Stimulated activated CD8-positive, alpha-beta memory T cell treated with anti-CD3 and anti-CD28 coated beads, Interleukin-12 subunit alpha, Interleukin-12 subunit beta, amount 100 ng/mL, for 1 hour (primary cell): ENCODE measurements around the gene CELF2.

Experiments
- DNase-seq: peaks from one replicate; pipeline ENCODE4 v3.0.0-alpha.2; 2020; ENCODE audit warnings: low read depth

CELF2 gene

DNA sequence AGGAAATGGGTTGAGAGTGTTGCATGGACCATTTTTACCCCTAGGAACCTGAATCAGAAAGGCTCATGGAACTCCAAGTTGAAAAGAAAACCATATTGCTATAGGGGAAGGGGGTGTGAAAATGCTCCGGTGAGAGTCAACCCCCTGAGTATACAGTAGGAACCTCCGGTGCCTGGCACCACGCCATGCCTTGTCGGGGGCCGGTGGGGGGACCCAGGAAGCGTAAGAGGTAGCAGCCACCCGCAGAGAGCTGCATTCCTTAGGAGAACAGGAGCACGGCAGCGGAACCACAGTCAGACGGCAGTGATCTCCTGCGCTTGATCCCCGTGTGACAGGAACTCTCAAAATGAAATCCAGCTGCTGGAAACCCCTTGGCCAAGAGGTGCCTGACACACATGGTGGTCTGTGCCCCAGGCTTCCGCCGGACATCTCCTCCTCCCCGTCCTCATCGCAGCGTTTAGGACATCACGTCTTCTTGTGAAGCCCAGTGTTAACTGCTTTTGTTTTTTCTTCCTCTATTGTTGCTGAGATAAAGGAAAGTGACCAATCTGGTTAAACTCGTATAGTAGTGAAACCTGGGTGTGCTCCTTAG is 186.8 kb downstream of the CELF2 start:
- DNase-seq = no peak

DNA sequence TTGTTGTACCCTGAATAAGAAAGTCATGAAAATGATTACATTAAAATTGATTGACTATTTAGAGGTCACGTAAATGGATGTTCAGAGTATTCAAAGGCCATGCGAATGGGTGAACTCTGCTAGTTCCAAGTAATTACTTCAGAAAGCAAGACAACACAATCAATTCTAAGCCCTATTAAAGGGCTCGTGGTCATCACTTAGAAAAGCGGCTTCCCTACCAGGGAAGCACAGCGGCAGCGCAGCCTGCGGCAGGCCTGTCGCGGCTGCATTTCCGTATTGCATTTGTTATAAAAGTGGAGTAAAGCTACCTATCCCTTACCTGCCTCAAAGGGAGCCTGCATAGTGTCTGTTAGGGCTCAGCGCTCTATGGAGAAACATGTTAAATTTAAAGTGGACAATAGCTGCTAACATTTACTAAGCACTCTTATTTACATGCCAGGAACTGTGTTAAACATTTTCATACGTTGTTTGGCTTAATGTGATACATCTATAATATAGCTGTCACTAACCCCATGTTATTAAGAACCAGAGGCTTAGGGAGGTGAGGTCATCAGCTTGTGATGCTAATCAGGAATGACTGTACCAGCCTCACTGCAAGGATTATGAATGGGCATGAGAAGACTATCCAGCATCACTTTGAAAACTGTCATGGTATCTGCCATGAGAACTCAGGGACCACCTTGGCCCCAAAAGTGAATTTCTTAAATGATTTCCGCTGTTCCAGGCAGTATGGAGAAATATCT is 187.5 kb downstream of the CELF2 start:
- DNase-seq = no peak

DNA sequence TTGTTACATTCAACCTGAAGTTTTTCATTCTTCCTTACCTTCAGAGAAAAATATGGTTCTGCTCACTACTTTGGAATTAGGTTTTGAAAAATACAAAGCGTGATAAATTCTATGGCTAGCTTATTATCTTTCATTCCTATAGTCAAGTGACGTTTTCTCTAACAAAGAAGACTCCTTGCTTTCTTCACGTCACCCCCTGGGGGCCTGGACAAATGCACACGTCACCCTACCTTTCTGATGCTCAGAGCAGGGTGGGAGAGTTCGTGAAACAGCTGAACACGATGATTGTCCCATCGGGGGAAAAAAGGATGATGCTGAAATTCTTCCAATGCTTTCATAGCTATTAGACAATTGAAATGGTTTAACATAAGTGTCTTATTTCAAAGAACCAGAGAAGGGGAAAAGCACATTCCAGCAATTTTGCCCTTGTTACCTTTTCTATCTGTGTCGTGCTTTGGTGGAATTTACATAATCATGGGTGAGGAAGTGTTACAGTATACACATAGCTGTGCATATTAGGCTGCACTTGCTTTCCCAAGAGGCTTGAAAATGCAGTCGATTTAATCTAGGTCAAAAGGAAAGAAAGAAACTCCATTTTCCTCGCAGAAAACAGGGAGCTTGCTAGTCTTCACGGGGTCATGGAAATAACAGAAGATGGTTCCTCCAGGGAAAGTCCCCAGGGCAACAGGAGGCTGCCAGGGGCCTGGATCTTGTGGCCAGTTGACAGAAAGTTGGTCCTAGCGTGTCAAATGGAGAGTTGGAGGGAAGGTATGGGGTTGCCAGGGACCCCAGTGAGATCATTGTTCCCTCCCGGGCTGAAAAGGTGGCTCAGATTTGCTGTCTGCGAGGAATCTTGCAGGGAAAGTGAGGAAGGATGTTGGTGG is 189.2 kb downstream of the CELF2 start:
- no peak for DNase-seq

DNA sequence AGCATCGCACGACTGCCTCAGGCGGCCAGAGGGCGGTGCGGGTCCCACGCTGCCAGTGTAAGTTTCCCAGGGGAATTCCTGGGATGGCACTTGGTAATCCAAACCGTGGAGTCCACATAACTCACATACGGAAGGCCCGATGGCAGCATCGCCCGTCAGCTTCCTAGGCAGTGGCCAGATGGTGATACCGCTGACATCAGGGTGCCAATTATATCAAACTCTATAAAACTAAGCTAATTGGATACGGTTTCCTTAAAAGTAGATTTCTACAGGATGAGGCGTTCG is 189.8 kb downstream of the CELF2 start:
- DNase-seq = no peak

DNA sequence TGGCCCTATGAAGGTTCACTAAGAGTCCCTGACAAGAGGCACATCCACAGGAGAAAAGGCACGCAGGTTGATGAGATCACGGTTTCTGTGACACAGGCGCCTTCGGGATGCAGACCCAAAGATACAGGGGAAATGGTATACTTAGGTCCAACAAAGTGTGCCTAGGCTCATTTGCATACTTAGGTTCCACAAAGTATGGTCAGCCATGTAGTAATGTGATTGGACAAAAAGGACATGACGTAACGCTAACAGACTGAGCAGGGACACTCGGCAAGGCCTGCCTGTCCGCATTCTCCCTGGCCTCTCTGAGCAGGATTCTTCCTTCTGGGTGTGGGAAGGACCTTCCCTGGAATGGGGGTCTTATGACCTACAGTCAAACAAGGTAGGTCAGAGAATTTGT is 190.6 kb downstream of the CELF2 start:
- DNase-seq = no peak

DNA sequence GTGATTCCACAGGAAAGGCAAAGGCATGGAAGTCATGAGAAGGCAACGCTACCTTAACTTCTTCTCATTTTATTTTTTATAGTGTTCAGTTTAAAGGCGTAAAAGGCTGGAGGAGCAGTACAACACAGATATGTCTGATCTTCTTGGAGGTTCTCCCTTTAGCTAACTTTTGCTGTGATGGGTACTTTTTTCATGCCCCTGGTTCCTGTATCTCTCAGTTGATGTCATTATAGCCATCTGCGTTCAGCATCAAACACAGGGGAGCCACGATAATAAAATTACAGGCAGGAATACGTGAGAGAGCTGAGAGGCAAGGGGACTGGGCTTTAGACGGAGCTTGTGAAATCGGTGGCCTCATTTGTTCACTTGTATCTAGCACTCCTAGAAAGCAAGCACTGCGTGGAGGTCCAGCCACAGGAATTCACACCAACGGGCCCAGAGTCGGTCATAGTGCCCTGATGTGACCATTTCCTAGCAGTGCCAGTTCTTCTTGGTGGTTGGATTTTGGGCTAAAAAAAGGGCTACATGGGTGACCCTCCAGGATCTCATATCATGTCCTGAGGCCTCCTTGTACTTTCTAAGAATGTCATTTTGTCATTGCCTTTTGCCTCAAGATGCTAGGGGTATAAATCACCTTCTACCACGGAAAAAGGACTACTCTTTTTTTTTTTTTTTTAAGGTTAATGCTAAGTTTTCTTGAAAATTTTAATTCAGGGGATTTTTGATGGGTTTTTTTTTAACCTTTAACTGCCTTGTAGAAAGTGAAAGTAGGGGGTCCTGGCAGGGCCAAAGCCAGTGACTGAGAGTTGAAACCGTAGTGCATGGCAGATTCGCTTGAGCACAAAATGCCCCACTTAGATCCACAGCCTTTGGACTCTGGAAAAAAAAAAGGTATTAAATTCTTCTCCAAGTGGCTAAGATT is 191.5 kb downstream of the CELF2 start:
- no peak for DNase-seq

DNA sequence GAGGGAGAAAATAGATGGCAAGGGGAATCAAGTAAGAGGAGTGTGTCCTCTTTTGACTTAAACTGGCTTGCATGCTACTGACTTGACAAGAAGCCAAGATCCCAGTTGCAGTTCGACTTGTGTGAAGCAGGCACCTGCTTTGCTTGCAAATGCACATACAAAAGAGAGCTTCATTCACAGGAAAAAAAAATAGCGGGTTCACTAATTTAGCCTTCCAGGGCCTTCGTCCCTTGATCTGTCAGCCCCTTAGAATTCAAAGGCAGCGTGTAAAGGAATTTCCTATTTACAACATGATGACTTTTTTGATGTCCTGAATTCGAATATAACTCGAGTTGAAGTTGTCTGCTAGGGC is 192.1 kb downstream of the CELF2 start:
- no peak for DNase-seq

DNA sequence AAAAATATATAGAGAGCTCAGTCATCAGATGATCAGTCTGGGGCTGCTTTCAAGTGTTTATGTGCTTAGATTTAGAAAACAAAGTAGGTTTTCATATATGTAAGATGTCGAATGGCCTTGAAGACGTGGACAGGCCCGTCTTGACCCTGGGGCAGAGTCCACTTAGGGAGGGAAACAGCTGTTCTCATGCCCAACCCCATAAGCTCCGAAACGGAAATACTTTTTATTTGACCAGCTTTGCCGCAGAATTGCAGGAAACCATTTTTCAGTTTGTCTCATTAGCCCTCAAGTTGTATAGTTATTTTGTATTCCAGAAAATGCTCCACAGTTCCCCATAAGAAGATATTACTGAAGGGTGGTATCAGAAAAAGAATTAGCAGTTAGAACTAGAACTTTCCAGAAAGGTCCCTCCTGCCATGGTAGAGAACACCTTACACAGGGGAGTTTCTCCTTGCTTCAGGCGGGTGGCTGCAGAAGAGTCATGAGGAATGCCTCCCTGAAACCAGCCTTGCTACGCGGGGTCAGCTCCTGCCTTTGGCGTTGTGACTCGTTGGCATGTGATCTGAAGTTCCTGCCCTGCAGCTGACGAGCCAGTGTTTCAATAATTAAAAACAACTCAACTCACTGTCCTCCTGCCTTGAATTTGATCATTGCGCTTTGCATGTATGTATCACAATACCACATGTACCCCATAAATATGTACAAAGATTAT is 192.7 kb downstream of the CELF2 start:
- DNase-seq = no peak

DNA sequence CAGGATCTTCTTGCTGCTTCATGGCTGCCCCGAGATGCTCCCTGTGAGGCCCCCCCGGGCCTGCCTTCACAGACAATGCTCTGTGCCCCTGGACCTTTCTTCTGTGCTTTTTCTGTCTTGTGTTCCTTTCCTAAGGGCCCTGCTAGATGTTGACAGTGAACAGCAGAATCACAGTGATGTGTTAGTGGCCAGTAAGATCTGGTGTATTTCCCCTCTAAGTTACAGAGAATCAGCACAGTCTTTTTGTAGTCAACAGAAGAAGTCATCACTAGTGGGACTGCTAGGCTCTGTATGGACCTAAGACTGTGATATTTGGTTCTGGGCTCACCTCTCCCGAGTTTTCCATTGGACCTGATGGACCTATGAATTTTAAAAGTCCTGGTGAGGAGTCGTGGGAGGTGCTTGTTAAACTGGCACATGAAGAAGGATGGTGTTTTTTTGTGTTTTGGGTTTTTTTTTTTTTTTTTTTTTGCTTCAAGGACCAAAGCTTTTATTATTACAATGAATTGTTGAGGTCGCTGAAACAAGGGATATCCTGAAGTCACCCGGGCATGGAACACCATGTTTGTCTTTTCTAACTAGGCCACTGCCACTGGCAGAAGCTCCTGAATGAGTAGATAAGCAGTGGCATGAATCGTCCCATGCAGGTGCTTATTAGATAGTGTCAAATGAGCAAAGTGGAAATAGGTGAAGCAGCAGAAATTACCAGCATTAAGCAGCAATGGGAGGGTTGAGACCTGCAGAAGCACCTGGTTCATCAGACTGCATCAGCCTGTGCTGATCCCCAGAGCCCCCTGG is 194.8 kb downstream of the CELF2 start:
- DNase-seq = no peak

DNA sequence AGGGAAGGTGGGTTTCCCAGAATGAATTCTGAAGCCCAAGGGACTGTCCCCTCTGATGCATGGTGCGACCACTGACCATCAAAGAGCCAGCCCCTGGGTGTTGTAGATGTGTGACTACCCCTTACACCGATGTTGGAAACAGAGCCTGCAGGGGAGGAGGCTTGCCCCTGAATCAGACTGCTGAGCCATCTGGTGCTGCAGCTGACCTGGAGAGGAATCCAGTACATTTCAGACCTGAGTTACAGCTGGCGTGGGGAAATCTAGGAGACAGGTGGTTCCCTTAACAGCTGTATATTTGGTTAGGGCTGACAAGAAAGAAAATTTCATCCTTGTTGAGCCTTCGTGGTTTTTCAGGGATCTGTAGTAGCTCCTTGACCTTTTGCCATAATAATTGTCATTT is 195.5 kb downstream of the CELF2 start:
- DNase-seq = no peak

DNA sequence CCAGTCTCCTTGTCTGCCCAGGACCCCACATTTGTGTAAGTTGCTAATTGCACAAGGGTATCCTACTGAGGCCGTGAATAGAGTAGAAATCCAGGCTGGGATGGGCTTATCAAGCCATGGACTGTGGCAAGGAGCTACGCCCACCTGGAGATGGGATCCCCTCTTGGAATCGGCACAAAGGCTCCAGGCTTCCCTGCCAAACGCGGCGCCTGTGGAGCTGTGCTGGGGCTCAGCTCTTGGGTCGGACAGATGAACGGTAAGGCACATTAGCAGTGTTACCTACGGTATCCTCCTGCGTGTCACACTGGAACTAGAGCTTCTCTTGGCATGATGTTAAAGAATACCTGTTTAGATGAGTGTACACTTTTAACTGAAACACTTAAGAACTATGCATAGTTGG is 196.7 kb downstream of the CELF2 start:
- no peak for DNase-seq

DNA sequence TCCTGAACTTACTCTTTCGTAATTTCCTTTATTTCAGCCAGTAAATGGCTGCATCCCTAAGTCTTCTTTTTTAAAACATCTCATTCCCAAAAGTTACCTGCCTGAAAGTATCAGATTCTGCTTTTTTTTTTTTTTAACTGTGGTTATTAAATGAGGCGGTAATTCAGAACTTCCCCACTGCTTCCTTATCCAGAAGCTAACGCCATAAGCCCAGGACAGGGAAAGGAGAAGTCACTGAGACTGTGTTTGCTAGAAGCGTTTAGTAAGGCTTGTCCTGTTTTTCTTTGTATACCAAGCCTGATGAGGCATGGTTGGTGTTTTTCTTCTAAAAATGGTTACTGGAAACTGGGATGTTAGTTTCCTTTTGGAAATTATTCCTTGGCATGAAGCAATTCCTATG is 197.8 kb downstream of the CELF2 start:
- DNase-seq = no peak

DNA sequence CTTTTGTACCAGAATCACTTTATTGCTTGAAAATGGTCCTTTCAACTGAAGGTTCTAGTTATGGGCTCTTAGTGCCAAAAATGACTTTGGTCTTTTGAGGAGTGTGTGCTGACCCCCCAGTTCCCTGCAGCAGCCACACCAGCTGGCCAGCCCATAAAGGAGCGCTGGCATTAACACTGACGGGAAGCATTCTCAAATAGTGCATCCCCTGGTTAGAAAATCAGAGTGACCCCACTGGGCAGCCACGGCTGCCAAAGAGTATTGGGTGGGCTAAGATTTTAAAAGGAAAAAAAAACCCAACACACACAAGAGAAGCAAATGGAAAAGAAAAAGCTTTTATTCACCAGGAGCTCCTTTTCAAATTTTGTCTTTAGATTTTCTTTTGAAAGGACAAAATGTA is 199.8 kb downstream of the CELF2 start:
- DNase-seq = no peak

DNA sequence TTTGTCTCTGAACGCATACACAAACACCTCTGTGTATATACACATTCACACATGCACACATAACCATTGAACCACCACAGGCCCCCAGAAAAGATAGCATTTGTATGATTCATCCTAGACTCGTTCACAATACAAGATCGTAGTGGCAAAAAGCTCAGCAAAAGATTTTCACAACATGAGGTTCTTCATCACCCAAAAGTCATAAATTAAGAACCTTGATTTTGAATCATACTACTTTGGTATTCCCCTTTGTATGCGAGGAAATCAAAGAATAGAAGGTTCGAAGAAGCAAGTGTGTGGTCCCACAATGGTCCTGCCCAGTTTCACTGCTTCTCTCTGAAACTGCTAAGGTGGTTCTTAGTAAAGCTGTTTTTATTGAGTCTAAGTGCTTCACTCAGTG is 200.7 kb downstream of the CELF2 start:
- no peak for DNase-seq

DNA sequence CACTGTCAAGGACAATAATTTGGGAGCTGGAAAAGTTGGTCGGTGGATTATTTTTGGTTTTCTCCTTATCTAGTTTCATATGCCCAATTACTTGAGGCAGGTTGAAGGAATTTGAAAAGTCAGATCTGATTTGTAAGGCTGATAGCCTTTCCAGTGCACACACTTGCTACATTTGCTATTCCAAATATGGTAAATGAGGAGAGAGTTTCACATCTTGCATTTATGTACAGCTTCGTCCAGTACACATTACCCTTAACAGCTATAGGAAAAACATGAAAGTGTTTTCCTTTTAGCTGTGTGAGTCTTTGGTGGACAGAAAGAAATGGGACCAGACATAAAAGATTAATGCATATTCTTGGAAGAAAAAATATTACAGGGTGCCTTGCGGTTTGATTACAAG is 201.8 kb downstream of the CELF2 start:
- no peak for DNase-seq

DNA sequence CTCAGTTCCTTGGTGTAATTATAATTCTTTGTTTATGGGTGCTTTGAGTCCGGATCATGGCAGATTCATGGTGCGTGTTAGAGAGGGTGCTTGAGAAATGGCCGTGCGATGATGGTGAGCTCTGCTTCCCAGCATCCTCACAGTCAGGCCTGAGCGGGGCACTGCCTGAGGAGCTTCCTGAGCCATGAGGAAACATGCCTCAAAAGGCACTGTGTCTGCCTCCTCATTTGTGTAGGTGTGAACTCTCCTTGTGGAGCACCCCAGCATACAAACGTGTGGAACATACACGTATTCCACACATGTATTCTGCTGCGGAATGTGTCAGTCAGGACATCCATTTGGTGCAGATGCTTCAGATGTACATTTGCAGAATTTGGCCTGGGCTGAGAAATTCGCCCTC is 205.4 kb downstream of the CELF2 start:
- DNase-seq = no peak

DNA sequence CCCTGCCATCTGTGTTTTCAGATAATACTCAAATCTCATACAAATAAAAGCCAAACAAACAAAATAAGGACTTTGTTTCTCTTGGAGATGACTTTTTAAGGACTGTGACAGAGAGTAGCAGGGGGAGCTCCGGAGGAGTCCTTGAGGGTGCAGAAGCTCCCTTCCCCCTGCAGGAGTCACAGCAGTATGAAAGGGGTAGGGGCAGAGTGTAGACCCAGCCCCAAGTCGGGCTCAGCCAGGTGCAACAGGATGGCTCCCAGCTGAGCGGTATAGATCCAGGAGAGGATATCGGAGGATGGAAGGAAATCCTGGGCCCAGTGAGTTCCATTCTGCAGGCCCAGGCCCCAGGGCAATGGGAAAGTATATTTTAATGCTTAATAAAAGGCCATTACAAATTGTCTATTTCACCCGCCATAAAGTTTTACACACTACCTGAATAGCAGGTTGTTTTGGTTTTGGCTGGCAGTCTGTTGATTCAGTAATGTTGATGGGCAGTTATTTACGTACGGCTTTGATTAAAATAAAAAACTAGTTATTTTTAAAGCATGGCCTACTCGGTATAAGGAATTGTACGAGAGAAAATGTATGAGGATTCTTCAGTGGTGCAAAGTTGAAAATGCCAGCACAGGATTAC is 206.0 kb downstream of the CELF2 start:
- DNase-seq = no peak

DNA sequence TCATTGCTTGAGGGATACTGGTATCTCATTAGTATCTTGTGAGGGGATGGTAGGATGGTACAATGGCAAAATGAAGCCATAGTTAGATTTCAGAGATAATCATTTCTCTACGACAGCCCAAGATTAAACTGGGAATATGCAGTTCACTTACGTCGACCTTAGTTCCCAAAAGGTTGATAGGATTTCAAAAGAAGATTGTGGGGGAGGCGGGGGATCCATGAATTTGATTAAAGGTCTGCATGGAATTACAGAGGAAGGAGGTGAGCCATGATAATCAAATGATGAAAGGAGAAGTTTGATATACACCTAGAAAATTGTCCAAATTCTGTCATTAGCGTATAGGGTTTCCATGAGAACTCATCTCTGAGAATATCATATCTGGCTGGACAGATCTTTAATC is 206.6 kb downstream of the CELF2 start:
- no peak for DNase-seq

DNA sequence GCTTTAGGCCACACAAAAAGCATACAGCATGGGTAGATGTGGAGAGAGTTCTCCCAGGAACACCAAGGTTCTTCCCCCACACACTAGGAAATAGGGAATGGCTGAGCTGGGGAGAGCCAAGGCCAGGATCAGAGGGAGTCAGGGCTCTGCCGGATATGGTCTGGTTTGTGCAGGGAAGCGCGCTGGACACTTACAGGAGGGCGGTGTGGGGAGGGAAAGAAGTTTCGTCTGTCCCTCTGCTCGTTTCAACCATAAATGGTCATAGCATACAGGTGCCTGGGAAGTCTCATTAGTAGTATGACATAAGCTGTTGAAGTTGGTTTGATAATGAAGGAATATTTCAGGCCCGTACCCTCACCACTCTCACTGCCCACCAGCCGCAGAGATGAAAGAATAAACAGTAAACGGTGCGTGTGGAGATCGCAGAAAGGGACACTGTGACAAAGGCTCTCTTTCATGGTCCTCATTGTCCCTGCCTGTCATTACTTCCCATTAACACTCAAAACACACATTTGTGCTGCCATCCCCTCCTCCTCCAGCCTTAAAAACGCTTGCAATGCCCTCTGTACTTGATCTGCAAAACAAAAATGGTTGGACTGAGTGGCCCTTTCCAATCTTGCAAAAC is 207.2 kb downstream of the CELF2 start:
- DNase-seq = no peak

DNA sequence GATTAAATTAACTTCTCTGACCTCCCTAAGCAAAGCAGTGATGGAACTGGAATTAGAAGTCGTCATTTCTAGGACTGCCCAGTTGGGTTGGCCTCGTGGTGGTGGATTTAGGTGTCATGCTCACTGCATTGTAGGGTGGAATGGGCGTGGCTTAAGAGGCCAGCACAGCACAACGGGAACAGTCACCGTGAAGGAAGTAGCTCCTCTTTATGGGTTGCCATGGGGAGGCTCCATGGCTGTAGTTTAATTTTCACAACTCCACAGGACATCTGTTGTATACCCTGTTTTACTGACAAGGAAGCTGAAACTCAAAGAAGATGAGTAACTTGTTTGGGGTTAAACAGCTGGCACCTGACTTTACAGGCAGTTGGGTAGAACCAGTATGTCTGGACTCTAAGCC is 208.3 kb downstream of the CELF2 start:
- DNase-seq = no peak
